Ishikawa (cell line): ENCODE measurements around the gene HK1.

Experiments
- CEBPB ChIP-seq: IDR thresholded peaks from 2 replicates; pipeline ENCODE4 v1.6.1; 2012
- CREB1 ChIP-seq: IDR thresholded peaks from 2 replicates; pipeline ENCODE4 v1.6.1; 2012; ENCODE audit warnings: low read depth
- EGR1 ChIP-seq: IDR thresholded peaks from 2 replicates; pipeline ENCODE4 v1.6.1; 2012
- EP300 ChIP-seq: IDR thresholded peaks from 2 replicates; pipeline ENCODE4 v1.6.1; 2012; ENCODE audit warnings: borderline replicate concordance
- FOXM1 ChIP-seq: IDR thresholded peaks from 2 replicates; pipeline ENCODE4 v1.6.1; 2012; ENCODE audit warnings: low read depth, borderline replicate concordance
- MAX ChIP-seq: IDR thresholded peaks from 2 replicates; pipeline ENCODE4 v1.6.1; 2012
- NFIC ChIP-seq: IDR thresholded peaks from 2 replicates; pipeline ENCODE4 v1.6.1; 2012
- RAD21 ChIP-seq: IDR thresholded peaks from 2 replicates; pipeline ENCODE4 v1.6.1; 2012; ENCODE audit warnings: low read depth
- REST ChIP-seq: IDR thresholded peaks from 2 replicates; pipeline ENCODE4 v1.6.1; 2012; ENCODE audit warnings: low read depth, mild to moderate bottlenecking
- TAF1 ChIP-seq: IDR thresholded peaks from 2 replicates; pipeline ENCODE4 v1.6.1; 2012; ENCODE audit warnings: low read depth, mild to moderate bottlenecking
- TCF12 ChIP-seq: IDR thresholded peaks from 2 replicates; pipeline ENCODE4 v1.6.1; 2012; ENCODE audit warnings: low read depth
- TEAD4 ChIP-seq: IDR thresholded peaks from 2 replicates; pipeline ENCODE4 v1.6.1; 2012
- YY1 ChIP-seq: IDR thresholded peaks from 2 replicates; pipeline ENCODE4 v1.6.1; 2012; ENCODE audit warnings: low read depth
- ZBTB7A ChIP-seq: IDR thresholded peaks from 2 replicates; pipeline ENCODE4 v1.6.1; 2012; ENCODE audit warnings: low read depth
- TF ChIP-seq, protein P1 (sequence below): IDR thresholded peaks from 2 replicates; pipeline ENCODE4 v1.6.1; 2012

Gene HK1

DNA sequence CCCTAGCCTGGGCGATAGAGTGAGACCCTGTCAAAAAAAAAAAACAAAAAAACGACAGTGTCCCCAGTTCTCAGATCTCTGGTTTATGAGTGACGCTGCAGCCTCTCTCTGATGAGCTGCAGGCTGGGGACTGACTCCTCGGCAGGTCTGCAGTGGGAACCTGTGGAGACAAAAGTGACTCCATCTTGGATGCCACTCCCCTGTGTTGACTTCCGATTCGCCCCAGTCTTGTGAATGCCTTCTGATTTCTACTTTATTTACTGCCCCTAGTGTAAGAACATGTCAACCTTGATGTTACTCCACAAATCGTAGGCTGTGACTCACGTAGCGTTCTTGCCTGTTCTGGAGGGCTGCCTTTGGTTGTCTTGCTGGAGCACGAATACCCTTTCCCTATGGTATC lies 132.2 kb downstream of the HK1 start:
- TF ChIP-seq NFIC (no peak), EGR1 (no peak), FOXM1 (no peak)

- no peak for TF ChIP-seq FOXM1
- TF ChIP-seq YY1: no peak
- TF ChIP-seq, protein P1, sequence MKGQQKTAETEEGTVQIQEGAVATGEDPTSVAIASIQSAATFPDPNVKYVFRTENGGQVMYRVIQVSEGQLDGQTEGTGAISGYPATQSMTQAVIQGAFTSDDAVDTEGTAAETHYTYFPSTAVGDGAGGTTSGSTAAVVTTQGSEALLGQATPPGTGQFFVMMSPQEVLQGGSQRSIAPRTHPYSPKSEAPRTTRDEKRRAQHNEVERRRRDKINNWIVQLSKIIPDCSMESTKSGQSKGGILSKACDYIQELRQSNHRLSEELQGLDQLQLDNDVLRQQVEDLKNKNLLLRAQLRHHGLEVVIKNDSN: no peak
- TF ChIP-seq CREB1: no peak
- TF ChIP-seq NFIC: no peak
- no peak for TF ChIP-seq TAF1
- no peak for TF ChIP-seq TEAD4
- no peak for TF ChIP-seq EP300
- no peak for TF ChIP-seq REST
- TF ChIP-seq ZBTB7A: no peak
- TF ChIP-seq CEBPB: no peak
Observed at GRCh38 chr10:69411476-69411875, 133.2 kb downstream of the HK1 start.

GRCh38 chr10:69412232-69412790 lies 134.0 kb downstream of the HK1 start:
- TF ChIP-seq NFIC (no peak), TCF12 (no peak), ZBTB7A (no peak), TAF1 (no peak), RAD21 (no peak), EGR1 (no peak), REST (no peak), FOXM1 (no peak), EP300 (no peak), MAX (no peak), TEAD4 (no peak), CEBPB (no peak), CREB1 (no peak), YY1 (no peak)
- TF ChIP-seq, protein P1: no peak

GRCh38 chr10:69413221-69413865 lies 135.0 kb downstream of the HK1 start:
- TF ChIP-seq RAD21 (peak; percentile 78), FOXM1 (no peak)
- TF ChIP-seq, protein P1: no peak

- TF ChIP-seq NFIC: no peak
Observed at GRCh38 chr10:69414036-69415018, 136.0 kb downstream of the HK1 start.

DNA sequence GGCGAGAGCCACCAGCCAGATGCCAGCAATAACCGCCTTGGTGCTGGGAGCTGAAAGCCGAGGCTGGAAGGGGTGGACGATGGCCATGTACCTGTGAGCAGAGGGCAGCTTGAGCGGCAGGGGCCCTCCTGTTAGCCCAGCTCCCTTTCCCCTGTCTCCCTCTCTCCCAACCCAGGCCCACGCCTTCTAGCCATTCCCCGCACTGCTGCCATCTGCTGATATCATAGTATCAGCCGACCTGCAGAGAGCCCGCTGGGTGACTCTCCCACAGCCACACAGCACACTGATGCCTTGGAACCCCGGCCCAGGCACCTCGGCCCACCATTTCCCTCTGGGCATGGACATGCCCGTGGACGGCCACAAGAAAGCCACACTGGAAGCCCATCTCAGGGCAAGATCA lies 136.8 kb downstream of the HK1 start:
- no peak for TF ChIP-seq TCF12
